K562 (cell line): ENCODE data around the gene UBE2M. TPM values are rescaled to one million over a fixed set of nuclear protein-coding genes. Genes with fewer than 3 reads are reported as not detected.

Source experiments
- ETV5 ChIP-seq: sonication (generic); formaldehyde crosslinking; IDR thresholded peaks from 2 replicates; pipeline ENCODE4 v1.4.0; 2020; ENCODE audit warnings: low read depth, mild to moderate bottlenecking, missing genetic modification reagents
- HDGF ChIP-seq: fragments of 450-650 bp; IDR thresholded peaks from 2 replicates; pipeline ENCODE4 v1.6.1; 2016
- KDM1A ChIP-seq, 2 experiments: fragments of 450-650 bp; IDR thresholded peaks; 2 replicates each; pipeline ENCODE4 v1.6.1; 2016; ENCODE audit warnings: mild to moderate bottlenecking in 2 of 2
- NBN ChIP-seq: fragments of 450-650 bp; IDR thresholded peaks from 2 replicates; pipeline ENCODE4 v1.6.1; 2016; ENCODE audit warnings: low read depth, mild to moderate bottlenecking
- NCOA2 ChIP-seq, 2 experiments: fragments of 450-650 bp; IDR thresholded peaks; 2 replicates each; pipeline ENCODE4 v1.6.1; 2018; ENCODE audit warnings: mild to moderate bottlenecking in 2 of 2, moderate library complexity in 1 of 2; ENCODE audit not compliant: partially characterized antibody in 2 of 2
- RBM15 ChIP-seq: fragments of 200-400 bp; formaldehyde crosslinking; IDR thresholded peaks from 2 replicates; pipeline ENCODE4 v1.6.1; 2018; ENCODE audit warnings: mild to moderate bottlenecking, low read length, moderate library complexity; ENCODE audit not compliant: insufficient read depth
- RBM39 ChIP-seq: fragments of 200-400 bp; formaldehyde crosslinking; optimal IDR thresholded peaks from 2 replicates; pipeline ENCODE3; 2018; ENCODE audit warnings: low read depth, low read length
- RNF2 ChIP-seq: sonication (generic); IDR thresholded peaks from 2 replicates; pipeline ENCODE4 v1.6.1; 2016
- SMARCA4 ChIP-seq: fragments of 450-650 bp; IDR thresholded peaks from 2 replicates; pipeline ENCODE4 v1.6.1; 2016
- TEAD1 ChIP-seq, 2 experiments: fragments of 450-650 bp in 1 of 2; sonication (generic) in 1 of 2; formaldehyde crosslinking; IDR thresholded peaks; 2 replicates each; pipeline versions ENCODE4 v1.4.0 to v1.8.0; 2020 to 2022; ENCODE audit warnings: mild to moderate bottlenecking in 2 of 2, missing genetic modification reagents in 1 of 2
- TRIM24 ChIP-seq, 2 experiments: fragments of 450-650 bp; IDR thresholded peaks; 2 replicates each; pipeline ENCODE4 v1.6.1; 2016
- TRIM28 ChIP-seq: fragments of 450-650 bp; IDR thresholded peaks from 2 replicates; pipeline ENCODE4 v1.6.1; 2017
- ZNF124 ChIP-seq: sonication (generic); formaldehyde crosslinking; IDR thresholded peaks from 2 replicates; pipeline ENCODE4 v1.8.1; 2022; ENCODE audit warnings: missing genetic modification reagents
- ZNF232 ChIP-seq: sonication (generic); formaldehyde crosslinking; IDR thresholded peaks from 2 replicates; pipeline ENCODE4 v1.8.0; 2022; ENCODE audit warnings: mild to moderate bottlenecking, missing genetic modification reagents
- ZNF384 ChIP-seq: IDR thresholded peaks from 2 replicates; pipeline ENCODE4 v1.6.1; 2012; ENCODE audit warnings: low read depth, low read length, improper control_type of control experiment
- ZNF551 ChIP-seq: fragments of 250-450 bp; sonication (Bioruptor Pico); IDR thresholded peaks from 2 replicates; pipeline ENCODE4 v1.5.0; 2021; ENCODE audit warnings: mild to moderate bottlenecking, moderate library complexity
- ZNF583 ChIP-seq: fragments of 250-450 bp; sonication (Bioruptor Pico); IDR thresholded peaks from 2 replicates; pipeline ENCODE4 v1.4.0; 2020
- polyA plus RNA-seq, 8 experiments: library from polyadenylated mRNA; depleted of rRNA in 4 of 8; stranded (reverse) in 5 of 8; unstranded in 3 of 8; fragments of >200 nt; fragmentation: Nextera tagmentation in 2 of 8; fragmentation: Illumina TruSeq in 1 of 8; extraction: Ambion mirVana in 2 of 8; extraction: Trizol in 1 of 8; gene quantifications; 2 replicates each; pipeline versions ENCODE4 v1.2.1 to v1.2.3, GENCODE V29; 2011 to 2014; ENCODE audit warnings: inconsistent platforms in 1 of 8, missing spikeins in 1 of 8
- total RNA-seq, 7 experiments: library from RNA; depleted of rRNA in 6 of 7; stranded (reverse); fragments of >200 nt in 6 of 7; fragmentation: Illumina TruSeq in 2 of 7; extraction: Trizol in 2 of 7; gene quantifications; 2 replicates each; pipeline versions ENCODE4 v1.2.1 to v1.2.3, GENCODE V29; 2011 to 2021; ENCODE audit warnings: low replicate concordance in 1 of 7
- TF ChIP-seq, protein P1 (sequence below): fragments of 450-650 bp; IDR thresholded peaks from 2 replicates; pipeline ENCODE4 v1.6.1; 2016; ENCODE audit warnings: borderline replicate concordance
- TF ChIP-seq, protein P2 (sequence below): IDR thresholded peaks from 2 replicates; pipeline ENCODE4 v1.6.1; 2014; ENCODE audit warnings: antibody characterized with exemption
- TF ChIP-seq, protein P3 (sequence below): fragments of 250-450 bp; sonication (Bioruptor Pico); IDR thresholded peaks from 2 replicates; pipeline ENCODE4 v1.5.0; 2020; ENCODE audit warnings: mild to moderate bottlenecking
- TF ChIP-seq, protein P4 (sequence below): fragments of 150-350 bp; conservative IDR thresholded peaks from 2 replicates; pipeline ENCODE4 v1.6.1; 2014; ENCODE audit warnings: low read length

Gene UBE2M
- total and polyA plus RNA-seq, 9 of the 15 experiments (the other 6 are each of a cell fraction or from before 2014, with no cell fraction given), result 0.92 to 163 (median 85.7) TPM

DNA sequence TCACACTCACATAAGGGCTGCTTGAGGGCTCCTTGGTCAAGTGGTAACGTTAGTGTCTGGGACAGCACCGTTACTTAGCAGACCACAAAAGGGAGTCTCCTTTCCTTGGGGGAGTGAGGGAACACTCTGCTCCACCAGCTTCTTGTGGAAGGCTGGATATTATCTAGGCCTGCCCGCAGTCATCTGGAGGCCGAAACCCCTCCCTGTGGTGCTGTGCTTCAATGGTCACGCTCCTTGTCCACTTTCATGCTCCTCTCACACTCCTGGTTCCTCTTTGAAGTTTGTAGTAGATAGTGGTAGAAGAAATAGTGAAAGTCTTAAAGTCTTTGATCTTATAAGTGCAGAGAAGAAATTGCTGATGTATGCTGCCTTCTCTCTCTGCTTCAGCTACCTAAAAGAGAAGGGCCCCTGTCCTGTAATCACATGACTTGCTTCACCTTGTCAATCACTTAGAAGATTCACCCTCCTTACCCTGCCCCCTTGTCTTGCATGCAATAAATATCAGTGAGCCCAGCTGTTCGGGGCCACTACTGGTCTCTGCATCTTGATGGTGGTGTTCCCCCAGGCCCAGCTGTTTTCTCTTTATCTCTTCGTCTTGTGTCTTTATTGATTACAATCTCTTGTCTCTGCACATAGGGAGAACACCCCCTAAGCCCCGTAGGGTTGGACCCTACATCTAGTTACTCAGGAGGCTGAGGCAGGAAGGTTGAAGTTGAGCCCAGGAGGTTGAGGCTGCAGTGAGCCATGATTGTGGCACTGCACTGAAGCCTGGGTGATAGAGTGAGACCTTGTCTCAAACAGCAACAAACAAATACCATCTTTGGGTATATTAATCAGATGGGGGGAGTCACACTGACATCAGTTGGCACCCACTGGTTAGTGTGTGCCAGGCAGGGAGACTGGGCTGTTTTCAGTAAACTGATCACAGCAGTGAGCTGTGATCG is 26.4 kb upstream of the UBE2M start (continued):
- TF ChIP-seq NBN (0 out of 2 replicates have a peak, but pooled peaks have one; percentile 59), RNF2 (peak; percentile 94), RBM39 (no peak), ZNF583 (CRISPR knock-in tag) (peak; percentile 69; the same call in 1 of the 2 replicates), ZNF384 (no peak), TRIM28 (0 out of 2 replicates have a peak, but pooled peaks have one; percentile 25), RBM15 (no peak), SMARCA4 (peak; percentile 62; the same call in 1 of the 2 replicates), NCOA2 (IDR thresholded peaks at IDR 0.05; ENCODE audit: partially characterized antibody in 2 of 2) (no peak), ZNF232 (CRISPR knock-in tag) (no peak), HDGF (no peak), TEAD1 (CRISPR knock-in tag; IDR thresholded peaks at IDR 0.05) (peak in 1 of 2 experiments; percentile 63; a peak in 1 of 4 replicates), ZNF551 (CRISPR knock-in tag) (no peak), ETV5 (CRISPR knock-in tag) (no peak), ZNF124 (CRISPR knock-in tag) (no peak), TRIM24 (IDR thresholded peaks at IDR 0.05) (peak in 1 of 2 experiments; percentile 54; a peak in 2 of 4 replicates), KDM1A (IDR thresholded peaks at IDR 0.05) (peak in 1 of 2 experiments; percentile 21; a peak in 1 of 4 replicates)
- TF ChIP-seq, protein P1, sequence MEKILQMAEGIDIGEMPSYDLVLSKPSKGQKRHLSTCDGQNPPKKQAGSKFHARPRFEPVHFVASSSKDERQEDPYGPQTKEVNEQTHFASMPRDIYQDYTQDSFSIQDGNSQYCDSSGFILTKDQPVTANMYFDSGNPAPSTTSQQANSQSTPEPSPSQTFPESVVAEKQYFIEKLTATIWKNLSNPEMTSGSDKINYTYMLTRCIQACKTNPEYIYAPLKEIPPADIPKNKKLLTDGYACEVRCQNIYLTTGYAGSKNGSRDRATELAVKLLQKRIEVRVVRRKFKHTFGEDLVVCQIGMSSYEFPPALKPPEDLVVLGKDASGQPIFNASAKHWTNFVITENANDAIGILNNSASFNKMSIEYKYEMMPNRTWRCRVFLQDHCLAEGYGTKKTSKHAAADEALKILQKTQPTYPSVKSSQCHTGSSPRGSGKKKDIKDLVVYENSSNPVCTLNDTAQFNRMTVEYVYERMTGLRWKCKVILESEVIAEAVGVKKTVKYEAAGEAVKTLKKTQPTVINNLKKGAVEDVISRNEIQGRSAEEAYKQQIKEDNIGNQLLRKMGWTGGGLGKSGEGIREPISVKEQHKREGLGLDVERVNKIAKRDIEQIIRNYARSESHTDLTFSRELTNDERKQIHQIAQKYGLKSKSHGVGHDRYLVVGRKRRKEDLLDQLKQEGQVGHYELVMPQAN, result no peak
- TF ChIP-seq, protein P2, sequence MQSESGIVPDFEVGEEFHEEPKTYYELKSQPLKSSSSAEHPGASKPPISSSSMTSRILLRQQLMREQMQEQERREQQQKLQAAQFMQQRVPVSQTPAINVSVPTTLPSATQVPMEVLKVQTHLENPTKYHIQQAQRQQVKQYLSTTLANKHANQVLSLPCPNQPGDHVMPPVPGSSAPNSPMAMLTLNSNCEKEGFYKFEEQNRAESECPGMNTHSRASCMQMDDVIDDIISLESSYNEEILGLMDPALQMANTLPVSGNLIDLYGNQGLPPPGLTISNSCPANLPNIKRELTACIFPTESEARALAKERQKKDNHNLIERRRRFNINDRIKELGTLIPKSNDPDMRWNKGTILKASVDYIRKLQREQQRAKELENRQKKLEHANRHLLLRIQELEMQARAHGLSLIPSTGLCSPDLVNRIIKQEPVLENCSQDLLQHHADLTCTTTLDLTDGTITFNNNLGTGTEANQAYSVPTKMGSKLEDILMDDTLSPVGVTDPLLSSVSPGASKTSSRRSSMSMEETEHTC, result peak; percentile 31; the same call in 1 of the 2 replicates
- TF ChIP-seq, protein P3, sequence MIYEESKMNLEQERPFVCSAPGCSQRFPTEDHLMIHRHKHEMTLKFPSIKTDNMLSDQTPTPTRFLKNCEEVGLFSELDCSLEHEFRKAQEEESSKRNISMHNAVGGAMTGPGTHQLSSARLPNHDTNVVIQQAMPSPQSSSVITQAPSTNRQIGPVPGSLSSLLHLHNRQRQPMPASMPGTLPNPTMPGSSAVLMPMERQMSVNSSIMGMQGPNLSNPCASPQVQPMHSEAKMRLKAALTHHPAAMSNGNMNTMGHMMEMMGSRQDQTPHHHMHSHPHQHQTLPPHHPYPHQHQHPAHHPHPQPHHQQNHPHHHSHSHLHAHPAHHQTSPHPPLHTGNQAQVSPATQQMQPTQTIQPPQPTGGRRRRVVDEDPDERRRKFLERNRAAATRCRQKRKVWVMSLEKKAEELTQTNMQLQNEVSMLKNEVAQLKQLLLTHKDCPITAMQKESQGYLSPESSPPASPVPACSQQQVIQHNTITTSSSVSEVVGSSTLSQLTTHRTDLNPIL (CRISPR knock-in tag), result no peak
- TF ChIP-seq, protein P4, sequence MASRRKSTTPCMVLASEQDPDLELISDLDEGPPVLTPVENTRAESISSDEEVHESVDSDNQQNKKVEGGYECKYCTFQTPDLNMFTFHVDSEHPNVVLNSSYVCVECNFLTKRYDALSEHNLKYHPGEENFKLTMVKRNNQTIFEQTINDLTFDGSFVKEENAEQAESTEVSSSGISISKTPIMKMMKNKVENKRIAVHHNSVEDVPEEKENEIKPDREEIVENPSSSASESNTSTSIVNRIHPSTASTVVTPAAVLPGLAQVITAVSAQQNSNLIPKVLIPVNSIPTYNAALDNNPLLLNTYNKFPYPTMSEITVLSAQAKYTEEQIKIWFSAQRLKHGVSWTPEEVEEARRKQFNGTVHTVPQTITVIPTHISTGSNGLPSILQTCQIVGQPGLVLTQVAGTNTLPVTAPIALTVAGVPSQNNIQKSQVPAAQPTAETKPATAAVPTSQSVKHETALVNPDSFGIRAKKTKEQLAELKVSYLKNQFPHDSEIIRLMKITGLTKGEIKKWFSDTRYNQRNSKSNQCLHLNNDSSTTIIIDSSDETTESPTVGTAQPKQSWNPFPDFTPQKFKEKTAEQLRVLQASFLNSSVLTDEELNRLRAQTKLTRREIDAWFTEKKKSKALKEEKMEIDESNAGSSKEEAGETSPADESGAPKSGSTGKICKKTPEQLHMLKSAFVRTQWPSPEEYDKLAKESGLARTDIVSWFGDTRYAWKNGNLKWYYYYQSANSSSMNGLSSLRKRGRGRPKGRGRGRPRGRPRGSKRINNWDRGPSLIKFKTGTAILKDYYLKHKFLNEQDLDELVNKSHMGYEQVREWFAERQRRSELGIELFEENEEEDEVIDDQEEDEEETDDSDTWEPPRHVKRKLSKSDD, result no peak
